Endothelial cell of umbilical vein (primary cell): ENCODE measurements around the gene HOPX. TPM values are rescaled to one million over a fixed set of nuclear protein-coding genes. Genes with fewer than 3 reads are reported as not detected.
"Not testable (repeated sequence)": the region's sequence is repeated elsewhere in the genome, so short reads cannot be mapped to it uniquely, and the experiment has no call there.

Experiments
- BruUV-seq: library from RNA; stranded (reverse); fragments of 400-500 nt; replicated peaks from 2 replicates; lab custom pipeline; 2021; lab: Mats Ljungman, UMichigan
- CTCF ChIA-PET: fragments of 300-600, 350-600 bp; sonication (Branson Sonifier 250); formaldehyde crosslinking; loops from one replicate; lab custom pipeline; 2021; ENCODE audit warnings: antibody characterized with exemption, inconsistent platforms; lab: Charles Lee
- POLR2A ChIA-PET: fragments of 300-600, 350-600 bp; sonication (Branson Sonifier 250); formaldehyde crosslinking; loops from one replicate; lab custom pipeline; 2021; ENCODE audit warnings: antibody characterized with exemption, inconsistent platforms; lab: Charles Lee
- DNase-seq: peaks from one replicate; pipeline ENCODE4 v3.0.0-alpha.2; 2011; ENCODE audit warnings: low read depth, low spot score
- FAIRE-seq: peaks from 2 replicates; lab custom pipeline; 2011; peaks lifted over from hg19 to GRCh38; lab: Jason Lieb, UNC
- H2AFZ ChIP-seq: 2 replicates; pipeline ENCODE4 v1.6.0; 2012; ENCODE audit warnings: low read depth, low read length, control low read depth, inconsistent platforms
- H3K27ac ChIP-seq: 2 replicates; pipeline ENCODE4 v1.5.1; 2011; ENCODE audit warnings: low read depth, mild to moderate bottlenecking, control low read depth, low read length, moderate library complexity; ENCODE audit not compliant: insufficient read depth
- H3K27me3 ChIP-seq, 2 experiments: 2 replicates each; pipeline versions ENCODE4 v1.6.0 to v1.6.1; 2011; ENCODE audit warnings: low read length in 2 of 2, mixed read lengths in 1 of 2; ENCODE audit not compliant: control insufficient read depth in 2 of 2, insufficient read depth in 2 of 2
- H3K36me3 ChIP-seq, 2 experiments: 2 replicates in 1 of 2; 3 replicates in 1 of 2; pipeline ENCODE4 v1.5.1; 2011; ENCODE audit warnings: low read length in 2 of 2, mild to moderate bottlenecking in 1 of 2, moderate library complexity in 1 of 2; ENCODE audit not compliant: control insufficient read depth in 2 of 2, insufficient read depth in 2 of 2; ENCODE audit errors: extremely low read depth in 1 of 2
- H3K4me1 ChIP-seq: 3 replicates; pipeline ENCODE4 v1.5.1; 2011; ENCODE audit warnings: mild to moderate bottlenecking, low read length; ENCODE audit not compliant: control insufficient read depth, insufficient read depth; ENCODE audit errors: extremely low read depth
- H3K4me2 ChIP-seq: 2 replicates; pipeline ENCODE4 v1.6.1; 2011; ENCODE audit warnings: low read length, control low read depth, mixed read lengths; ENCODE audit not compliant: insufficient read depth
- H3K4me3 ChIP-seq, 3 experiments: fragments of 200-600 bp in 1 of 3; sonication (generic), shearing (Covaris generic) in 1 of 3; replicated peaks in 1 of 3; 2 replicates each; pipeline ENCODE4 v1.5.1; 2011 to 2016; ENCODE audit warnings: control low read depth in 3 of 3, low read length in 3 of 3, mild to moderate bottlenecking in 2 of 3, inconsistent platforms in 1 of 3, low read depth in 1 of 3, moderate library complexity in 1 of 3; ENCODE audit not compliant: insufficient read depth in 1 of 3
- H3K79me2 ChIP-seq: 2 replicates; pipeline ENCODE4 v1.6.0; 2012; ENCODE audit warnings: low read length, inconsistent platforms; ENCODE audit not compliant: control insufficient read depth, insufficient read depth
- H3K9ac ChIP-seq: replicated peaks from 2 replicates; pipeline ENCODE3; 2011; ENCODE audit warnings: low read length, control low read depth; ENCODE audit not compliant: insufficient read depth; ENCODE audit errors: extremely low read depth
- H3K9me1 ChIP-seq: replicated peaks from 3 replicates; pipeline ENCODE4 v1.6.0; 2011; ENCODE audit warnings: mild to moderate bottlenecking, low read length; ENCODE audit not compliant: control insufficient read depth, insufficient read depth; ENCODE audit errors: extremely low read depth
- H3K9me3 ChIP-seq: replicated peaks from 2 replicates; pipeline ENCODE4 v1.5.1; 2012; ENCODE audit warnings: low read length, inconsistent platforms; ENCODE audit not compliant: control insufficient read depth, insufficient read depth
- H4K20me1 ChIP-seq: replicated peaks from 2 replicates; pipeline ENCODE3; 2011; ENCODE audit warnings: mild to moderate bottlenecking, low read length; ENCODE audit not compliant: control insufficient read depth, insufficient read depth; ENCODE audit errors: extremely low read depth
- EZH2 ChIP-seq: IDR thresholded peaks from 2 replicates; pipeline ENCODE4 v1.6.1; 2012; ENCODE audit warnings: borderline replicate concordance, low read depth, mild to moderate bottlenecking, moderate library complexity, low read length, inconsistent platforms; ENCODE audit not compliant: severe bottlenecking
- FOS ChIP-seq: IDR thresholded peaks from 2 replicates; pipeline ENCODE4 v1.6.1; 2011; ENCODE audit warnings: mild to moderate bottlenecking, low read length, moderate library complexity, borderline replicate concordance; ENCODE audit not compliant: insufficient read depth
- GATA2 ChIP-seq: IDR thresholded peaks from 2 replicates; pipeline ENCODE4 v1.7.0; 2011; ENCODE audit warnings: low read depth, mild to moderate bottlenecking, moderate library complexity, mixed read lengths, low read length; ENCODE audit not compliant: insufficient read length, insufficient read depth
- JUN ChIP-seq: IDR thresholded peaks from 2 replicates; pipeline ENCODE4 v1.6.1; 2011; ENCODE audit warnings: borderline replicate concordance, low read depth; ENCODE audit not compliant: insufficient read length, insufficient read depth
- POLR2A ChIP-seq: IDR thresholded peaks from 2 replicates; pipeline ENCODE4 v1.6.1; 2012; ENCODE audit warnings: low read depth, mild to moderate bottlenecking, control low read depth, low read length
- POLR2AphosphoS5 ChIP-seq: IDR thresholded peaks from 2 replicates; pipeline ENCODE4 v1.6.1; 2012; ENCODE audit warnings: low read depth, mild to moderate bottlenecking, control low read depth, low read length, moderate library complexity; ENCODE audit not compliant: insufficient read depth
- dilution Hi-C: fragments of 300-500 bp; cut with MboI; formaldehyde crosslinking; loops from one replicate; pipeline ENCODE4 v1.15.0; 2019; ENCODE audit warnings: low sequenced_read_pairs; ENCODE audit not compliant: extremely low pct_ligation_motif_present
- intact Hi-C: fragments of 100-400 bp; cut with micrococcal nuclease; formaldehyde crosslinking; loops from one replicate; pipeline ENCODE4 v1.10.0; 2022
- polyA plus RNA-seq, 4 experiments: library from polyadenylated mRNA; depleted of rRNA in 3 of 4; stranded (reverse) in 3 of 4; unstranded in 1 of 4; fragments of >200 nt; gene quantifications; 2 replicates each; pipeline versions ENCODE4 v1.2.1 to v1.2.3, GENCODE V29; 2011 to 2012; ENCODE audit warnings: missing spikeins in 1 of 4
- total RNA-seq: library from RNA; stranded (reverse); gene quantifications from 2 replicates; pipeline ENCODE4 v1.2.3, GENCODE V29; 2021
- TF ChIP-seq, protein P1 (sequence below), 2 donors: IDR thresholded peaks; 1 replicate in 1 of 2; 2 replicates in 1 of 2; pipeline ENCODE4 v1.5.1; 2011; ENCODE audit warnings: low read length in 2 of 2, mild to moderate bottlenecking in 2 of 2, moderate library complexity in 2 of 2, control low read depth in 1 of 2, inconsistent platforms in 1 of 2, low read depth in 1 of 2; ENCODE audit not compliant: insufficient read depth in 1 of 2; ENCODE audit errors: extremely low read depth in 1 of 2
- TF ChIP-seq, protein P2 (sequence below): IDR thresholded peaks from 2 replicates; pipeline ENCODE4 v1.6.1; 2011; ENCODE audit not compliant: insufficient read depth, insufficient read length

The HOPX gene
- total and polyA plus RNA-seq, 2 donors (not counting 3 experiments of a cell fraction or from before 2014, with no cell fraction given), result 3.8 to 5.8 TPM

DNA sequence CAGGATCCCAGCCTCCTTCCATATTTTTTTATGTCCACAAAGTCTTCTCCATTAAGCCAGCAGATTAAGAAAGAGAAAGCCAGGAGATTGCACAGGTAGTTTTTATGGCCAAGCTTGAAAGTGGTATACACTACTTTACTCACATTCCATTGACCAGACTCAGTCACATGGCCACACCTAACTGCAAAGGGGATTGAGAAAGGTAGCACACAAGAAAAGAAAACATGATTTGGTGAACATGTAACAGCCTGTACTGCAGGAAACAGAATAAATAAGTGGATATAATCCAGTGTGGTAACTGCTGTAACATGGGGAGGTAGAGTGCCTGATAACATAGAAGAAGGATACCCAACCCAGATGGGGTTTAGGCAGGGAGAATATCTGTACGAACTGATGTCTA, 43.9 kb downstream of the HOPX start:
- no peaks in the 10 kb centered on the region for H3K9me3 ChIP-seq
- H3K79me2 ChIP-seq, result no peaks in the 10 kb centered on the region
- FAIRE-seq (no peak), DNase-seq (no peak)
- peaks cover 16% of the 10 kb centered on the region for H3K4me1 ChIP-seq
- no TSS peak for BruUV-seq
- no peak for TF ChIP-seq GATA2
- no peak for TF ChIP-seq POLR2A
- TF ChIP-seq POLR2AphosphoS5, result no peak
- TF ChIP-seq, protein P1, sequence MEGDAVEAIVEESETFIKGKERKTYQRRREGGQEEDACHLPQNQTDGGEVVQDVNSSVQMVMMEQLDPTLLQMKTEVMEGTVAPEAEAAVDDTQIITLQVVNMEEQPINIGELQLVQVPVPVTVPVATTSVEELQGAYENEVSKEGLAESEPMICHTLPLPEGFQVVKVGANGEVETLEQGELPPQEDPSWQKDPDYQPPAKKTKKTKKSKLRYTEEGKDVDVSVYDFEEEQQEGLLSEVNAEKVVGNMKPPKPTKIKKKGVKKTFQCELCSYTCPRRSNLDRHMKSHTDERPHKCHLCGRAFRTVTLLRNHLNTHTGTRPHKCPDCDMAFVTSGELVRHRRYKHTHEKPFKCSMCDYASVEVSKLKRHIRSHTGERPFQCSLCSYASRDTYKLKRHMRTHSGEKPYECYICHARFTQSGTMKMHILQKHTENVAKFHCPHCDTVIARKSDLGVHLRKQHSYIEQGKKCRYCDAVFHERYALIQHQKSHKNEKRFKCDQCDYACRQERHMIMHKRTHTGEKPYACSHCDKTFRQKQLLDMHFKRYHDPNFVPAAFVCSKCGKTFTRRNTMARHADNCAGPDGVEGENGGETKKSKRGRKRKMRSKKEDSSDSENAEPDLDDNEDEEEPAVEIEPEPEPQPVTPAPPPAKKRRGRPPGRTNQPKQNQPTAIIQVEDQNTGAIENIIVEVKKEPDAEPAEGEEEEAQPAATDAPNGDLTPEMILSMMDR (IDR thresholded peaks at IDR 0.05; ENCODE audit: extremely low read depth in 1 of 2, insufficient read depth in 1 of 2, low read depth in 1 of 2, low read length in 2 of 2), result no peak
- TF ChIP-seq, protein P2, sequence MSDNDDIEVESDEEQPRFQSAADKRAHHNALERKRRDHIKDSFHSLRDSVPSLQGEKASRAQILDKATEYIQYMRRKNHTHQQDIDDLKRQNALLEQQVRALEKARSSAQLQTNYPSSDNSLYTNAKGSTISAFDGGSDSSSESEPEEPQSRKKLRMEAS, result no peak
- no peak for TF ChIP-seq FOS
- TF ChIP-seq JUN, result no peak
- no peak for TF ChIP-seq EZH2
- no peaks in the 10 kb centered on the region for H4K20me1 ChIP-seq
- H3K36me3 ChIP-seq, result no peaks in the 10 kb centered on the region
- intact Hi-C loops, result no loop called here
- dilution Hi-C loops, result no loop called here
- CTCF ChIA-PET, result interaction anchor here (1.2 to 1.3 kb wide), 2 partner anchors 13 to 163 kb away, joined by 3 read pairs; no protein-coding TSS in a partner anchor
- no peak overlapping the region for H3K9ac ChIP-seq
- no peaks in the 10 kb centered on the region for H3K27me3 ChIP-seq
- no peak overlapping the region for H2AFZ ChIP-seq
- H3K4me3 ChIP-seq, result no peak overlapping the region
- no peaks in the 10 kb centered on the region for H3K9me1 ChIP-seq
- H3K27ac ChIP-seq, result no peak overlapping the region
- POLR2A ChIA-PET, result no interaction called here
- no peak overlapping the region for H3K4me2 ChIP-seq

DNA sequence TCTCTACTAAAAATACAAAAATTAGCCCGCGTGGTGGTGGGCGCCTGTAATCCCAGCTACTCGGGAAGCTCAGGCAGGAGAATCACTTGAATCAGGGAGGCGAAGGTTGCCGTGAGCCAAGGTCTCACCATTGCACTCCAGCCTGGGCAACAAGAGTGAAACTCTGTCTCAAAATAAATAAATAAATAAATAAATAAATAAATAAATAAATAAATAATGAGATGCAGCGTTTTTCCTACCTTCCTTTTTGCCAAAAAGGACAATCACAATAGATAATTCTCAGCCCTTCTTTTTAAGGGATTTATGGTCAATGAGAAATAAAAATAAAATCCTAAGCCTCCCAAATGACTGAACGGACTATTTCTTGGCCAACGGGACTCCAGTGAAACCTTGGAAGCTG, 46.1 kb downstream of the HOPX start:
- intact Hi-C loops, H3K9me3 ChIP-seq, H3K9ac ChIP-seq, BruUV-seq, dilution Hi-C loops, H2AFZ ChIP-seq, H4K20me1 ChIP-seq, H3K27ac ChIP-seq, H3K27me3 ChIP-seq, FAIRE-seq, CTCF ChIA-PET, H3K4me2 ChIP-seq, H3K9me1 ChIP-seq, H3K4me1 ChIP-seq, H3K79me2 ChIP-seq, H3K36me3 ChIP-seq, DNase-seq, H3K4me3 ChIP-seq, POLR2A ChIA-PET: not testable (repeated sequence)
